ENCODE data around the gene RARB.

The RARB gene

GRCh38 chr3:25427942-25428788, at the start of gene RARB:
Gene RARB (plus strand): TSS chr3:25428263. CDS start chr3:25428732, 469 bp downstream.
- no peak for DNase-seq (ENCODE audit: low spot score)

GRCh38 chr3:25378786-25379311, 49.2 kb upstream of the RARB start:
- DNase-seq (ENCODE audit: low spot score), result no peak

GRCh38 chr3:25380222-25380739, 47.8 kb upstream of the RARB start:
- no peak for DNase-seq (ENCODE audit: low spot score)

GRCh38 chr3:25381083-25381482, 47.0 kb upstream of the RARB start:
- DNase-seq (ENCODE audit: low spot score), result no peak

- DNase-seq (ENCODE audit: low spot score), result no peak
These were observed 43.6 kb upstream of the RARB start for GRCh38 chr3:25384471-25384870.

- no peak for DNase-seq (ENCODE audit: low spot score)
These were observed 42.1 kb upstream of the RARB start for GRCh38 chr3:25385807-25386460.

- no peak for DNase-seq (ENCODE audit: low spot score)
These were observed 41.3 kb upstream of the RARB start for GRCh38 chr3:25386686-25387255.

GRCh38 chr3:25390605-25391004, 37.5 kb upstream of the RARB start:
- no peak for DNase-seq (ENCODE audit: low spot score)

- DNase-seq (ENCODE audit: low spot score), result no peak
These were observed 31.8 kb upstream of the RARB start for GRCh38 chr3:25396251-25396650.

- no peak for DNase-seq (ENCODE audit: low spot score)
These were observed 31.4 kb upstream of the RARB start for GRCh38 chr3:25396686-25397085.

GRCh38 chr3:25397150-25397549, 30.9 kb upstream of the RARB start:
- no peak for DNase-seq (ENCODE audit: low spot score)

GRCh38 chr3:25400587-25400986, 27.5 kb upstream of the RARB start:
- no peak for DNase-seq (ENCODE audit: low spot score)

- no peak for DNase-seq (ENCODE audit: low spot score)
These were observed 24.1 kb upstream of the RARB start for GRCh38 chr3:25403968-25404367.

GRCh38 chr3:25404569-25404968, 23.5 kb upstream of the RARB start:
- no peak for DNase-seq (ENCODE audit: low spot score)

- no peak for DNase-seq (ENCODE audit: low spot score)
These were observed 22.7 kb upstream of the RARB start for GRCh38 chr3:25405335-25405734.

- no peak for DNase-seq (ENCODE audit: low spot score)
These were observed 17.4 kb upstream of the RARB start for GRCh38 chr3:25410703-25411102.

GRCh38 chr3:25412269-25412668, 15.8 kb upstream of the RARB start:
- no peak for DNase-seq (ENCODE audit: low spot score)

- no peak for DNase-seq (ENCODE audit: low spot score)
These were observed 11.9 kb upstream of the RARB start for GRCh38 chr3:25416176-25416575.

- DNase-seq (ENCODE audit: low spot score), result no peak
These were observed 9.5 kb upstream of the RARB start for GRCh38 chr3:25418596-25418995.

- DNase-seq (ENCODE audit: low spot score), result no peak
These were observed 8.8 kb upstream of the RARB start for GRCh38 chr3:25419251-25419650.

- DNase-seq (ENCODE audit: low spot score), result no peak
These were observed 7.9 kb upstream of the RARB start for GRCh38 chr3:25420147-25420546.

GRCh38 chr3:25420885-25421284, 7.2 kb upstream of the RARB start:
- DNase-seq (ENCODE audit: low spot score), result no peak

- no peak for DNase-seq (ENCODE audit: low spot score)
These were observed 6.3 kb upstream of the RARB start for GRCh38 chr3:25421747-25422146.
